Measurements from ENCODE around the gene SDK2. TPM values are rescaled to one million over a fixed set of nuclear protein-coding genes. Genes with fewer than 3 reads are reported as not detected.
"Not testable (repeated sequence)": the region's sequence is repeated elsewhere in the genome, so short reads cannot be mapped to it uniquely, and the experiment has no call there.

SDK2 gene
- total and polyA plus RNA-seq, 2 experiments from 2014 or later: 0.74 to 5.1 TPM

DNA sequence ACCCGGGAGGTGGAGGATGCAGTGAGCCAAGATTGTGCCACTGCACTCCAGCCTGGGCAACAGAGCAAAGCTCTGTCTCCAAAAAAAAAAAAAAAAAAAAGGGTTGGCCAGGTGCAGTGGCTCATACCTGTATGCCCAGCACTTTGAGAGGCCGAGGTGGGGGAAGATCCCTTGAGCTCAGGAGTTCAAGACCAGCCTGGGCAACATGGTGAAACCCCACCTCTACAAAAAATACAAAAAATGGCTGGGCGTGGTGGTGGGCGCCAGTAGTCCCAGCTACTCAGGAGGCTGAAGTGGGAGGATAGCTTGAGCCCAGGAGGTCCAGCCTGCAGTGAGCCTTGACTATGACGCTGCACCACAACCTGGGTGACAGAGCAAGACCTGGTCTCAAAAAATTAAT, 335.3 kb downstream of the SDK2 start:
- peaks cover 26% of the 10 kb centered on the region for H3K27me3 Mint-ChIP-seq (ENCODE audit: insufficient read depth, low read depth, poor library complexity)
- H3K9me3 Mint-ChIP-seq, ATAC-seq: not testable (repeated sequence)

GRCh38 chr17:73308017-73308823, 336.0 kb downstream of the SDK2 start:
- Mint-ChIP-seq H3K9me3 (no peaks in the 10 kb centered on the region; the same call in 2 of the 3 replicates), H3K27me3 (ENCODE audit: insufficient read depth, low read depth, poor library complexity) (peaks cover 26% of the 10 kb centered on the region), H3K4me1 (peaks cover 39% of the 10 kb centered on the region), H3K27ac (peak overlapping the region; percentile 36; the same call in 1 of the 2 replicates), H3K4me3 (no peak overlapping the region; the same call in 2 of the 3 replicates), H3K36me3 (ENCODE audit: low read depth) (0 out of 3 replicates have a peak, but pooled peaks cover 2% of the 10 kb centered on the region)
- no peak for ATAC-seq
- peaks cover 46% of the 10 kb centered on the region for H3K79me2 ChIP-seq (replicated peaks; ENCODE audit: insufficient read depth)
- H3K4me3 ChIP-seq: no peak overlapping the region
- H3K36me3 ChIP-seq (ENCODE audit: insufficient read depth): no peaks in the 10 kb centered on the region
- no peak for DNase-seq (ENCODE audit: low spot score)
- no peak overlapping the region for H3K4me2 ChIP-seq
- no peak overlapping the region for H3K27ac ChIP-seq (ENCODE audit: low read depth)
- peaks cover 12% of the 10 kb centered on the region for H3K27me3 ChIP-seq (ENCODE audit: insufficient read depth)
- peaks cover 3% of the 10 kb centered on the region; the same call in 1 of the 2 replicates for H3F3A ChIP-seq (replicated peaks; ENCODE audit: low read depth)
- peaks cover 39% of the 10 kb centered on the region for H3K4me1 ChIP-seq (ENCODE audit: insufficient read depth)
- H4K20me1 ChIP-seq (replicated peaks; ENCODE audit: insufficient read depth): no peaks in the 10 kb centered on the region
- H3K9me2 ChIP-seq (ENCODE audit: insufficient read depth): no peaks in the 10 kb centered on the region
- no peak overlapping the region for H2AFZ ChIP-seq
- TF ChIP-seq, protein P1, sequence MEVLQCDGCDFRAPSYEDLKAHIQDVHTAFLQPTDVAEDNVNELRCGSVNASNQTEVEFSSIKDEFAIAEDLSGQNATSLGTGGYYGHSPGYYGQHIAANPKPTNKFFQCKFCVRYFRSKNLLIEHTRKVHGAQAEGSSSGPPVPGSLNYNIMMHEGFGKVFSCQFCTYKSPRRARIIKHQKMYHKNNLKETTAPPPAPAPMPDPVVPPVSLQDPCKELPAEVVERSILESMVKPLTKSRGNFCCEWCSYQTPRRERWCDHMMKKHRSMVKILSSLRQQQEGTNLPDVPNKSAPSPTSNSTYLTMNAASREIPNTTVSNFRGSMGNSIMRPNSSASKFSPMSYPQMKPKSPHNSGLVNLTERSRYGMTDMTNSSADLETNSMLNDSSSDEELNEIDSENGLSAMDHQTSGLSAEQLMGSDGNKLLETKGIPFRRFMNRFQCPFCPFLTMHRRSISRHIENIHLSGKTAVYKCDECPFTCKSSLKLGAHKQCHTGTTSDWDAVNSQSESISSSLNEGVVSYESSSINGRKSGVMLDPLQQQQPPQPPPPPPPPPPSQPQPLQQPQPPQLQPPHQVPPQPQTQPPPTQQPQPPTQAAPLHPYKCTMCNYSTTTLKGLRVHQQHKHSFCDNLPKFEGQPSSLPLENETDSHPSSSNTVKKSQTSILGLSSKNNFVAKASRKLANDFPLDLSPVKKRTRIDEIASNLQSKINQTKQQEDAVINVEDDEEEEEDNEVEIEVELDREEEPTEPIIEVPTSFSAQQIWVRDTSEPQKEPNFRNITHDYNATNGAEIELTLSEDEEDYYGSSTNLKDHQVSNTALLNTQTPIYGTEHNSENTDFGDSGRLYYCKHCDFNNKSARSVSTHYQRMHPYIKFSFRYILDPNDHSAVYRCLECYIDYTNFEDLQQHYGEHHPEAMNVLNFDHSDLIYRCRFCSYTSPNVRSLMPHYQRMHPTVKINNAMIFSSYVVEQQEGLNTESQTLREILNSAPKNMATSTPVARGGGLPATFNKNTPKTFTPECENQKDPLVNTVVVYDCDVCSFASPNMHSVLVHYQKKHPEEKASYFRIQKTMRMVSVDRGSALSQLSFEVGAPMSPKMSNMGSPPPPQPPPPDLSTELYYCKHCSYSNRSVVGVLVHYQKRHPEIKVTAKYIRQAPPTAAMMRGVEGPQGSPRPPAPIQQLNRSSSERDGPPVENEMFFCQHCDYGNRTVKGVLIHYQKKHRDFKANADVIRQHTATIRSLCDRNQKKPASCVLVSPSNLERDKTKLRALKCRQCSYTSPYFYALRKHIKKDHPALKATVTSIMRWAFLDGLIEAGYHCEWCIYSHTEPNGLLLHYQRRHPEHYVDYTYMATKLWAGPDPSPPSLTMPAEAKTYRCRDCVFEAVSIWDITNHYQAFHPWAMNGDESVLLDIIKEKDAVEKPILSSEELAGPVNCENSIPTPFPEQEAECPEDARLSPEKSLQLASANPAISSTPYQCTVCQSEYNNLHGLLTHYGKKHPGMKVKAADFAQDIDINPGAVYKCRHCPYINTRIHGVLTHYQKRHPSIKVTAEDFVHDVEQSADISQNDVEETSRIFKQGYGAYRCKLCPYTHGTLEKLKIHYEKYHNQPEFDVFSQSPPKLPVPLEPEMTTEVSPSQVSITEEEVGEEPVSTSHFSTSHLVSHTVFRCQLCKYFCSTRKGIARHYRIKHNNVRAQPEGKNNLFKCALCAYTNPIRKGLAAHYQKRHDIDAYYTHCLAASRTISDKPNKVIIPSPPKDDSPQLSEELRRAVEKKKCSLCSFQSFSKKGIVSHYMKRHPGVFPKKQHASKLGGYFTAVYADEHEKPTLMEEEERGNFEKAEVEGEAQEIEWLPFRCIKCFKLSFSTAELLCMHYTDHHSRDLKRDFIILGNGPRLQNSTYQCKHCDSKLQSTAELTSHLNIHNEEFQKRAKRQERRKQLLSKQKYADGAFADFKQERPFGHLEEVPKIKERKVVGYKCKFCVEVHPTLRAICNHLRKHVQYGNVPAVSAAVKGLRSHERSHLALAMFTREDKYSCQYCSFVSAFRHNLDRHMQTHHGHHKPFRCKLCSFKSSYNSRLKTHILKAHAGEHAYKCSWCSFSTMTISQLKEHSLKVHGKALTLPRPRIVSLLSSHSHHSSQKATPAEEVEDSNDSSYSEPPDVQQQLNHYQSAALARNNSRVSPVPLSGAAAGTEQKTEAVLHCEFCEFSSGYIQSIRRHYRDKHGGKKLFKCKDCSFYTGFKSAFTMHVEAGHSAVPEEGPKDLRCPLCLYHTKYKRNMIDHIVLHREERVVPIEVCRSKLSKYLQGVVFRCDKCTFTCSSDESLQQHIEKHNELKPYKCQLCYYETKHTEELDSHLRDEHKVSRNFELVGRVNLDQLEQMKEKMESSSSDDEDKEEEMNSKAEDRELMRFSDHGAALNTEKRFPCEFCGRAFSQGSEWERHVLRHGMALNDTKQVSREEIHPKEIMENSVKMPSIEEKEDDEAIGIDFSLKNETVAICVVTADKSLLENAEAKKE (CRISPR knock-in tag; IDR thresholded peaks at IDR 0.05): no peak
- TF ChIP-seq, protein P2, sequence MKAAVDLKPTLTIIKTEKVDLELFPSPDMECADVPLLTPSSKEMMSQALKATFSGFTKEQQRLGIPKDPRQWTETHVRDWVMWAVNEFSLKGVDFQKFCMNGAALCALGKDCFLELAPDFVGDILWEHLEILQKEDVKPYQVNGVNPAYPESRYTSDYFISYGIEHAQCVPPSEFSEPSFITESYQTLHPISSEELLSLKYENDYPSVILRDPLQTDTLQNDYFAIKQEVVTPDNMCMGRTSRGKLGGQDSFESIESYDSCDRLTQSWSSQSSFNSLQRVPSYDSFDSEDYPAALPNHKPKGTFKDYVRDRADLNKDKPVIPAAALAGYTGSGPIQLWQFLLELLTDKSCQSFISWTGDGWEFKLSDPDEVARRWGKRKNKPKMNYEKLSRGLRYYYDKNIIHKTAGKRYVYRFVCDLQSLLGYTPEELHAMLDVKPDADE (IDR thresholded peaks at IDR 0.05): no peak
- TF ChIP-seq ZNF331 (CRISPR knock-in tag; IDR thresholded peaks at IDR 0.05; ENCODE audit: low read depth): no peak
- no peak for TF ChIP-seq NANOG (IDR thresholded peaks at IDR 0.05; ENCODE audit: borderline replicate concordance)
- no peak for TF ChIP-seq EZH2 (IDR thresholded peaks at IDR 0.05; ENCODE audit: low read depth, unreplicated experiment)
- no peak for TF ChIP-seq STAT1 (IDR thresholded peaks at IDR 0.05; ENCODE audit: unreplicated experiment)
- TF ChIP-seq EZH2phosphoT487 (IDR thresholded peaks at IDR 0.05; ENCODE audit: unreplicated experiment): no peak
- TF ChIP-seq CTCF (conservative IDR thresholded peaks at IDR 0.05; ENCODE audit: low read depth in 2 of 2): no peak
- no peak for TF ChIP-seq POLR2AphosphoS5 (IDR thresholded peaks at IDR 0.05; ENCODE audit: low read depth)
- no peak for TF ChIP-seq JUNB (IDR thresholded peaks at IDR 0.05; ENCODE audit: unreplicated experiment)

More for the DNA sequence above, 335.3 kb downstream of the SDK2 start:
- not testable (repeated sequence) for H3K27ac ChIP-seq (ENCODE audit: low read depth); H3F3A ChIP-seq (replicated peaks; ENCODE audit: low read depth); H2AFZ ChIP-seq; H3K9me2 ChIP-seq (ENCODE audit: insufficient read depth); DNase-seq (ENCODE audit: low spot score); H3K4me3 ChIP-seq; H3K4me3 Mint-ChIP-seq; H4K20me1 ChIP-seq (replicated peaks; ENCODE audit: insufficient read depth); H3K4me2 ChIP-seq; H3K27ac Mint-ChIP-seq; H3K36me3 ChIP-seq (ENCODE audit: insufficient read depth); H3K36me3 Mint-ChIP-seq (ENCODE audit: low read depth)
- Histone ChIP-seq H3K27me3 (ENCODE audit: insufficient read depth) (peaks cover 13% of the 10 kb centered on the region), H3K4me1 (ENCODE audit: insufficient read depth) (peaks cover 42% of the 10 kb centered on the region), H3K79me2 (replicated peaks; ENCODE audit: insufficient read depth) (peaks cover 38% of the 10 kb centered on the region)
- H3K4me1 Mint-ChIP-seq: peaks cover 42% of the 10 kb centered on the region
